ENCODE data around the gene MCHR2.
"Not testable (repeated sequence)": the region's sequence is repeated elsewhere in the genome, so short reads cannot be mapped to it uniquely, and the experiment has no call there.

MCHR2 gene, protein sequence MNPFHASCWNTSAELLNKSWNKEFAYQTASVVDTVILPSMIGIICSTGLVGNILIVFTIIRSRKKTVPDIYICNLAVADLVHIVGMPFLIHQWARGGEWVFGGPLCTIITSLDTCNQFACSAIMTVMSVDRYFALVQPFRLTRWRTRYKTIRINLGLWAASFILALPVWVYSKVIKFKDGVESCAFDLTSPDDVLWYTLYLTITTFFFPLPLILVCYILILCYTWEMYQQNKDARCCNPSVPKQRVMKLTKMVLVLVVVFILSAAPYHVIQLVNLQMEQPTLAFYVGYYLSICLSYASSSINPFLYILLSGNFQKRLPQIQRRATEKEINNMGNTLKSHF

DNA sequence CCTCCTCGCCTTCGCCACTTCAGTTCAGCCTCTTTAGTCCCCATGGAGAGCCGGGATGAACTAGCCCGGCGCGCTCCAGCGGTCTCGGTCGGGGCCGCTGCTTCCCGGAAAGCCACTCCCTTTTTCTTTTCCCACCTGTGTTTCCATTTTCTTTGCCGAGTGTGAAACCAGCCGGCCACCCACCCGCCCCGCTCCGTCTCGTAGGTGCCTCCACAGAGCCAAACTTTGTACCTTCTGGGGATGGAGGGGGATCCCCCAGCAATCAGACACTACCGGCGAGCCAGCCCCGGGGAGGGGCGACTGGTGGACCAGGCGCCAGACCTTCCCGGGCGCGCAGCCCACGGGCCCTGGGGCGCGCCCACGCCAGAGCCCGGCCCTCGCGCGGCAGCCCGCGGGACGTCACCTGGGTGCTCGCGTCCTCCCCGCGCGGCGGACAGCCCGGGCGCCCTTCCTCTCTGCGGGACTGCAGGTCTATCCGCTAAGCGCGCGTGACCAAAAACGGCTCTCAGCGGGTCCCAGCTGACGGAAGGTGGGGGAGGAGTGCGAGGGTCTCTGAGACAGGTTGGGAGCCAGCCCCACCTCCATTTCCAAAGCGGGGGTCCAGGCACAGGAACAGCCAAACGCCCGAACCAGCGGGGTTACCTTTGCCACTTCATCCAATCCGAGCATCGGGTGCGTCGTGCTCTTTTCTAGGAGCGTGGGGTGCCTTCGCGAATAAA, at the start of gene MCHR2:
Gene MCHR2, minus strand, starts transcription at position 691 of the 719 bp plus-strand sequence. CDS start 38,076 bp downstream, outside the sequence.
- no peak for DNase-seq (ENCODE audit: low read depth in 3 of 3)

DNA sequence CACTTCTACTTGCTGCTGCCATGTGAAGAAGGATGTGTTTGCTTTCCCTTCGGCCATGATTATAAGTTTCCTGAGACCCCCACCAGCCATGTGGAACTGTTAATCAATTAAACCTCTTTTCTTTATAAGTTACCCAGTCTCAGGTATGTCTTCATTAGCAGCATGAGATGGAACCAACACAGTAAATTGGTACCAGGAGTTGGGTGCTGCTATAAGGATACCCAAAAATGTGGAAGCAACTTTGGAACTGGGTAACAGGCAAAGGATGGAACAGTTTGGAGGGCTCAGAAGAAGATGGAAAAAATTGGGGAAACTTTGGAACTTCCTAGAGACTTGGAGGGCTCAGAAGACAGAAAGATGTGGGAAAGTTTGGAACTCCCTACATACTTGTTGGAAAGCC, 44.5 kb upstream of the MCHR2 start:
- DNase-seq (ENCODE audit: low read depth in 3 of 3) = not testable (repeated sequence)

GRCh38 chr6:100035873-100036653, 42.0 kb upstream of the MCHR2 start:
- no peak for DNase-seq (ENCODE audit: low read depth in 3 of 3)

DNA sequence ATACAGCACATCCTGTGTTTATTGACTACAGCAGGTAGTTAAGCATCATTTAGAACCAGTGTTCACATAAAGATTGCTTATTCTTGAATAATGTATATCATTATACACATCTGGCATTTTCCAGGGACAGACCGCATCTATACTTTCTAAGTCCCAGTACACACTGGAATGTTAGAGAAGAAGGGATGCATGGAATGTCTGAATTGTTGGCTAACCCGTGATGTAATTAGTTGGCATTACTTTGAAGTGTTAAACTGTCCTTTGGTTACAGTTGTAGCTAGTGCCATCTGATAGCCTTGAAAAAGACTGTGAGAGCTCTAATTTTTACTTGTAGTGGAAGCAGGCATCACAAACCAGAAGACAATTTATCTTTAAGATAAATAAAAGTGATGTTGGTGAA, 29.8 kb upstream of the MCHR2 start:
- DNase-seq (ENCODE audit: low read depth in 3 of 3) = no peak

GRCh38 chr6:100022847-100023246, 28.8 kb upstream of the MCHR2 start:
- no peak for DNase-seq (ENCODE audit: low read depth in 3 of 3)

DNA sequence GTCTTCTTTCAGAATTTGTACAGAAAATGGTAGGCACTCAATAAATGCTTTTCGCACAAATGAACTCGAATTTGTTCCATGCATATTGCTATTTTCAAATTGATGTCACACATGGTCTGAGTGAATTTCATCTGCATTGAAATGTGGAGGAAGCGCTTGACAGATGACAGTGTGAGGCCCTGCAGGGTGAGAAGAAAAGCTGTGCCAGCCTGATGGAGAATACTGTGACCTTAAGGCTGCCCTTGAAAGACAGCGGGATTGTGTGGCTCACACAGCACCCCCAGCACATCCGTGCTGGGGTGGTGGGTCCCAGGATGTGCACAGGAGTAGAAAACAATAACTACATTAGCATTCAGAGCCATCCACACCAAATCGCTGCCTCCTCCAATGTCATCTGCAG, 14.8 kb upstream of the MCHR2 start:
- DNase-seq (ENCODE audit: low read depth in 3 of 3) = no peak

- peak in 1 of 3 donors; percentile 12 for DNase-seq (ENCODE audit: low read depth in 3 of 3)
Measured at GRCh38 chr6:100001915-100002388, 7.9 kb upstream of the MCHR2 start.

DNA sequence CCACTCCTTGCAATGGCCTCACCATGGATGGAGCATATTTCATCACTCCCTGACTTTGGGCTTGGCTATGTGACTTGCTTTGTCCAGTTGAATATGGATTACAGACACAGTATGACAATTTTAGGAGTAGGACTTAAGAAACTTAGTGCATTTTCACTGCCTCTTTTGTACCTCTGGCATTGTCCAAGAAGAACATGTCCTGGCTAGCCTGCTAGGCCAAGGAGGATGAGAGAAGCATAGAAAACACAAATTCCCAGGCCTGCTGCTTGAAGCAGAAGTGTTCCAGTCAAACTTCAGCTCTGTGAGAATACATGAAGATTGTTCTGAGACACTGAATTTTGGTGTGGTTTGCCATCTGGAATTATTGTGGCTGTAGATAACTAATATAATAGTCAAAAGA, 3.1 kb upstream of the MCHR2 start:
- no peak for DNase-seq (ENCODE audit: low read depth in 3 of 3)

DNA sequence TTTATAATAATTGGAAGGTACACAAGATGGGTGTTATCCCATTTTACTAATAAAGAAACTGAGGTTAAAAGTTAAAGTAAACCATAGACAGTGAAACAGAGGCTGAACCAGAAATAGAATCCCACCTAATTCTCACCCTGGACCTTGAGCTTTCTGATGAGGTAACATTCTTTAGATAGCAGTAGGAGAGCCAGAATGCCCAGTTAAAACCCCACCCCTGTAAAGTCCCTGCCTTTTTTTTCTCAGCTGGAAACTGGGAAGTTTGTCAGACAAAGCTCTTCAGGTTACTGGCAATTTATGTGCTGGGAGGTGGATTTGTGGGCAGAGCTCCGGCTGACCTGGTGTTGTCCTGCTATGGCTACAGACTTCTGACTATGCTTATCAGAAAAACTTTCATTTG, 1.9 kb upstream of the MCHR2 start:
- no peak for DNase-seq (ENCODE audit: low read depth in 3 of 3)

GRCh38 chr6:99993146-99993532, 884 bp downstream of the MCHR2 start:
- DNase-seq (ENCODE audit: low read depth in 3 of 3) = no peak

DNA sequence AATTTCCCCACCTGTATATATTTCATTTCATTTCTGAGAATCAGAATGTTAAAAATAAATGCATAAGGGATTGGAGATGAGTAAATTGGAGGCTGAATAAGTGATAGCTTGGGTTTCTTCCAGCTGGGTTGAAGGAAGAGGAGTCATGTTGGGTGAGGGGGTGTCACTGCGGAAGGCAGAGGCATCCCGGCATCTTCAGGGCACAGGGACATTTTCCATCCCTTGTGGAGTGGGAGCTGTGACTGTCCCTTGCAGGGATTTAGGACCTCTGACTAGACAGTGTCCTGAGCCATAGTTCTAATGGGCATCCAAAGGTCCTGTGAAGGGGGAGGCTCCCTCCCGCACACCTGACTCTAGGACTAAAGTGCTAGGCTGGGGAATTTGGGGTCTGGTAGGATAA, 2.1 kb downstream of the MCHR2 start:
- no peak for DNase-seq (ENCODE audit: low read depth in 3 of 3)

DNA sequence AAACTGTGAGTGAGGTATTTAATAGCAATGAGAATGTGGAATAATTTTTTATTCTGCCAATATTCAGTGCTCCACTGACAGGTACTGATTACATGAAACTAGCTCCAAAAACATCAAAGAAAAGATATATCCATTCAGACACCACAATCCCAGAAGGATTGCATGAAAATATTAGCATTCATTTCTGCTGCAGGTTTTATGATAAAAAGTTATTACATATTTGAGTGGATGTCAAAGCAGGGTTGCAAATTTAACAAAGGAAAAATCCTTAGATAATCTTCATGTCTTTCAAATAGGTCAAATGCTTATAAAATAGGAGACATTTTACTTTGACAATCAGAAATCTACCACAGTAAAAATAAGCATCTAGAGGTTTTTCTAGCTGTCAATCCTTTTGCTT, 13.3 kb downstream of the MCHR2 start:
- no peak for DNase-seq (ENCODE audit: low read depth in 3 of 3)

- DNase-seq (ENCODE audit: low read depth in 3 of 3) = no peak
Measured at GRCh38 chr6:99979953-99980352, 14.1 kb downstream of the MCHR2 start.

DNA sequence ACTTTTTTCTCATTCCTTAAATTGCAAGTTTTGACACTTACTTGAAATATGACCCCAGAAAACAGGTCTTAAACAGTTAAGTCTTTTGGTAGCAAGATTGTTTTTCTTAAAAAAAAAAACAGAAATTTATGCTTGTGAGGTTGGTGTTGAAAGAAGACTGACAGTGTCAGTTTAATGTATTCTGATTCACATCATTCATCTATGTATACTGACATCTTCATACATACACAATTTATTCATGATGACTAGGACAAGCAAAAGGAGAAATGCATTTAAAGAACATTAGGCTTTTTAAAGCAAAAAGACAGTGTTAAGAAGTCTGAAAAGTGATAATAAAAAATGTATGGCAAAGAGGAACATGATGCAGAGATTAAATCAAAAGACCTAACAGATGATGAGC, 27.0 kb downstream of the MCHR2 start:
- no peak for DNase-seq (ENCODE audit: low read depth in 3 of 3)

DNA sequence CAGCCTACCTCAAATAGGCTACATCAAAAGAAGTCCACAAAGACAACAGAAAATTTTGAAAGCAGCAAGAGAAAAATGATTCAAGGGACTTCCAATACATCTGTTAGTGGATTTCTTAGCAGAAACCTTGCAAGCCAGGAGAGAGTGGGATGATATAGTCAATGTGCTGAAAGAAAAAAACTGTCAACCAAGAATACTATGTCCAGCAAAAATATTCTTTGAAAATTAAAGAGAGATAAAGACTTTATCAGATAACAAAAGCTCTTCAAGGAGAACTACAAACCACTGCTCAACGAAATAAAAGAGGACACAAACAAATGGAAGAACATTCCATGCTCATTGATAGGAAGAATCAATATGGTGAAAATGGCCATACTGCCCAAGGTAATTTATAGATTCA, 34.0 kb downstream of the MCHR2 start:
- DNase-seq (ENCODE audit: low read depth in 3 of 3) = no peak

GRCh38 chr6:99951016-99951805, 42.8 kb downstream of the MCHR2 start:
- no peak for DNase-seq (ENCODE audit: low read depth in 3 of 3)

GRCh38 chr6:99946005-99946404, 48.0 kb downstream of the MCHR2 start:
- no peak for DNase-seq (ENCODE audit: low read depth in 3 of 3)

GRCh38 chr6:99943846-99944245, 50.2 kb downstream of the MCHR2 start:
- no peak for DNase-seq (ENCODE audit: low read depth in 3 of 3)

DNA sequence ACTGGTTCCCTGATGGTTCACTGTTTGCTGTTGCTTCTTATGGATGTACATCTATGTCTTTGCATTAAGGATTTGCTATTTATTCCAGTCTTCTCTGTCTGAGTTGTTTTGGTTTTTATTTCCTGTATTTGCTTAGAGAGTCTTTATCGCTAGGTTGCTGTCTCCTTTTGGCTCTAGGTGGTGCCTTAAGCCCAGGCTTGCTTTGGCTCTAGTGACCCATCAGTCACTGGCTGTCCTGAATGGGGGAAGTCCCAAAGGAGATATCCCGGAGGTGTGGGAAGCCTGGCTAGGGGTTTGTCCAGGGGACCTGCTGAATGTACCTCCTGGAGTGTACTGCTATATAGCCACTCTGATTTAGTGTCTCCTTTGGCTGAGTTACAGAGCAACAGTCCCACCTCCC, 53.4 kb downstream of the MCHR2 start:
- no peak for DNase-seq (ENCODE audit: low read depth in 3 of 3)

DNA sequence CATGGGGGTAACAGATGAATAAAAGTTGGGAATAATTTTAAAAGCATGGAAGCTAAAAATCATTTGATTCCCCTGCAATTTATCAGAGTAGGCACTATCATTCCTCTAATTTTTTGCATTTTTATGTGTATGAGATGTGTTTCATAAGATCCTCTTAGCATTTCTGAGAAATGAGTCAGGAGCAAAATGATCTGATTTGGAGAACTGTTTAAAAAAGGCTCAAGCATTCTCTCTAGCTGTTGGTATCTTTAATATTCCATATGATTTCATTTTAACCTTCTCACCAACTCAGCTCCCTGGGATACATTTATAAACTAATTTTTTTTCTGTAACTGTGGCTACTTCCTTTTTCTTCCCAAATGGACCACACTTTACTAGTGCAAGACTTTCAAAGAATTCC, 60.9 kb downstream of the MCHR2 start:
- DNase-seq (ENCODE audit: low read depth in 3 of 3) = no peak

DNA sequence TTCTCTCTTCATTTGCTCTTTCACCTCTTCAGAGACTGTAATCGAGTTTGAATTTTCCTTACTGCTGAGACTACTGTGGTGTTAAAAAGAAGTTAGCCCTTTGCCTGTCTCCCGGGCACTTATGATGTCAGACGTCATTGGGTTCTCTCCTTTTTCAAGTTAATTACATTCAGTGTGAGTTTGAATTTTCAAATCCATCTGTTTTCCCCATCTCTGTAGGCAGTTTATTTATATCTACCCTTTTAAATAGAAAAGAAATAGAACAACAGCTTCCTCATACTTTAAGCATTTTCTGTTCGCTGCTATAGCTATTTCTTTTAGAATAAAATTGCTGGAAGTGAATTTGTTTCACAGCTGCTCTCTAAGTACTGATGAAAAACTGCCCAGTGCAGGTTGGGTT, 81.4 kb downstream of the MCHR2 start:
- DNase-seq (ENCODE audit: low read depth in 3 of 3) = no peak
